Prostate gland (tissue), 2 donors: ENCODE data around the gene BABAM2. TPM values are rescaled to one million over a fixed set of nuclear protein-coding genes. Genes with fewer than 3 reads are reported as not detected.

ENCODE experiments used
- DNase-seq: peaks from one replicate; pipeline ENCODE4 v3.0.0-alpha.2; 2019; ENCODE audit warnings: low spot score
- H3K27ac ChIP-seq, 2 donors: fragments of 200-600 bp; sonication (generic); 2 replicates each; pipeline ENCODE4 v1.5.1; 2017 to 2019
- H3K27me3 ChIP-seq: fragments of 200-600 bp; sonication (generic); replicated peaks from 2 replicates; pipeline ENCODE4 v1.5.1; 2019; ENCODE audit not compliant: insufficient read depth
- H3K36me3 ChIP-seq, 2 donors: fragments of 200-600 bp; sonication (generic); 1 replicate in 1 of 2; 2 replicates in 1 of 2; pipeline versions ENCODE4 v1.5.1 to v1.8.1; 2017 to 2019
- H3K4me1 ChIP-seq: fragments of 200-600 bp; sonication (generic); replicated peaks from 2 replicates; pipeline ENCODE4 v1.5.1; 2019
- H3K4me3 ChIP-seq, 2 donors: fragments of 200-600 bp; sonication (generic); 2 replicates each; pipeline ENCODE4 v1.5.1; 2017 to 2019
- H3K9me3 ChIP-seq: fragments of 200-600 bp; sonication (generic); 2 replicates; pipeline ENCODE4 v1.5.1; 2017
- CTCF ChIP-seq, 4 experiments: fragments of 200-600 bp in 2 of 4; fragments of 450-650 bp in 2 of 4; sonication (generic) in 2 of 4; IDR thresholded peaks; 1 replicate in 3 of 4; 2 replicates in 1 of 4; pipeline ENCODE4 v1.5.1; 2016 to 2019; ENCODE audit warnings: antibody characterized with exemption in 4 of 4, mild to moderate bottlenecking in 2 of 4, moderate library complexity in 2 of 4
- POLR2A ChIP-seq: fragments of 450-650 bp; IDR thresholded peaks from one replicate; pipeline ENCODE4 v1.6.1; 2016; ENCODE audit warnings: antibody characterized with exemption, mild to moderate bottlenecking
- POLR2AphosphoS5 ChIP-seq: sonication (generic); formaldehyde crosslinking; IDR thresholded peaks from one replicate; pipeline ENCODE4 v1.6.1; 2017; ENCODE audit warnings: antibody characterized with exemption
- WGBS: methylation state at CpG from one replicate; pipeline ENCODE4 v1.1.5; 2018; 5-methylcytosine and 5-hydroxymethylcytosine counted together
- intact Hi-C: fragments of 100-400 bp; cut with DNase I; formaldehyde crosslinking; loops from one replicate; pipeline ENCODE4 v1.14.2; 2022
- total RNA-seq, 2 donors: library from RNA; depleted of rRNA; stranded (reverse); fragments of >200 nt; gene quantifications; one replicate each; pipeline ENCODE4 v1.1.0, GENCODE V29; 2016

Gene BABAM2
- total RNA-seq, 2 donors from 2014 or later = 35.8 to 37.3 TPM

DNA sequence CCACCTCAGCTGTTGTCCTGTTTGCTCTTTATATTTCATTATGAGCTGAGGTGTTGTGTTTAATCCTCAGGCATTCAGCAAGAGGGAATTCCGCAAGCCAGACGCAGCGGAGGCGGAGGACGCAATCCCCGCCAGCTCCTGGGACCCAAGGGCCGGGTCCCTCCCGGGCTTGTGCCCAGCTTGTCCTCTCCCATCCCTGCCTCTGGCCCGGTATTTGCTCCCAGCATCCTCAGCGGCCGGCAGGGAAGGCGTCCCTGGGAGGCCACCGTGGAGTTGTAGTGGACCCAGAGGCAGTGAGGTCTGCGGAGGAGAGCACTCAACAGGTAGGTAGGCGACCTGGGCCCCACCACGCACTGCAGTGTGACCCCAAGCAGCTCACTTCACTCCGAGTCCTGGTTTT, 459.7 kb downstream of the BABAM2 start:
- no peak for DNase-seq

DNA sequence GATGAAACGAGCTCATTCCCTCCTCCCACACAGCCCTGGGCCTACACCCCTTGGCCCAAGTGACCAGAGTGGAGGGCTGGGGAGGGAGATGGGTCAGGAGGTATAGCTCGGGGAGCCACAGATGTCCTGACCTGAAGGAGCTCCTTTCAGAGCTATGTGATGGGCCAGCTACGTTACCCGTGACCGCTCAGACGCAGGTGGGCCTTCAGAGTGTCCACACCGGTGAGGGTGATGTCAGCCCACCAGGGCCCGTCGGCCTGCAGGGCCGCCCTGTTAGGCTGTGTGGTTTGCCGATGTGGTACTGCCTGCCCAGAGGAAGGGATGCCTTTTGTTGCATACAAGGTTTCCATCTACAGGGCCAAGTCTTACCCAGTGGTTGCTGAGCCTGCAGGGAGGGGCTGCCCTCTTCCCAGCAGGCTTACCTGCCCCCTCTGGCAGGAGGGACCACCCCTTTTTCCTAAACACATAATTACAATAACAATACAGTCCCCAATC, 460.3 kb downstream of the BABAM2 start:
- 91% methylated on average over 11 of the region's 11 CpGs for WGBS
- no peaks in the 10 kb centered on the region for H3K9me3 ChIP-seq
- TF ChIP-seq CTCF (IDR thresholded peaks at IDR 0.05) = no peak
- no peak for TF ChIP-seq POLR2A
- TF ChIP-seq POLR2AphosphoS5 = no peak
- H3K27me3 ChIP-seq = no peaks in the 10 kb centered on the region
- H3K36me3 ChIP-seq = no peaks in the 10 kb centered on the region
- peaks cover 3% of the 10 kb centered on the region for H3K4me1 ChIP-seq
- H3K27ac ChIP-seq = no peak overlapping the region
- no peak overlapping the region for H3K4me3 ChIP-seq
- DNase-seq = no peak
- intact Hi-C loops = no loop called here

More for the DNA sequence above, 459.7 kb downstream of the BABAM2 start:
- Histone ChIP-seq H3K27ac (no peak overlapping the region), H3K9me3 (no peaks in the 10 kb centered on the region), H3K27me3 (no peaks in the 10 kb centered on the region), H3K4me1 (no peaks in the 10 kb centered on the region), H3K36me3 (no peaks in the 10 kb centered on the region), H3K4me3 (no peak overlapping the region)
- intact Hi-C loops = no loop called here
- TF ChIP-seq POLR2AphosphoS5 (no peak), POLR2A (no peak), CTCF (IDR thresholded peaks at IDR 0.05) (no peak)
- WGBS = 94% methylated on average over 17 of the region's 17 CpGs

GRCh38 chr2:28351621-28352020, 461.1 kb downstream of the BABAM2 start:
- H3K4me3 ChIP-seq = no peak overlapping the region
- no peaks in the 10 kb centered on the region for H3K27me3 ChIP-seq
- H3K4me1 ChIP-seq = peaks cover 11% of the 10 kb centered on the region
- DNase-seq = no peak
- H3K27ac ChIP-seq = no peak overlapping the region
- H3K9me3 ChIP-seq = no peaks in the 10 kb centered on the region
- intact Hi-C loops = no loop called here
- TF ChIP-seq CTCF (IDR thresholded peaks at IDR 0.05) (no peak), POLR2AphosphoS5 (no peak), POLR2A (no peak)
- 87% methylated on average over 5 of the region's 5 CpGs for WGBS
- H3K36me3 ChIP-seq = no peaks in the 10 kb centered on the region

DNA sequence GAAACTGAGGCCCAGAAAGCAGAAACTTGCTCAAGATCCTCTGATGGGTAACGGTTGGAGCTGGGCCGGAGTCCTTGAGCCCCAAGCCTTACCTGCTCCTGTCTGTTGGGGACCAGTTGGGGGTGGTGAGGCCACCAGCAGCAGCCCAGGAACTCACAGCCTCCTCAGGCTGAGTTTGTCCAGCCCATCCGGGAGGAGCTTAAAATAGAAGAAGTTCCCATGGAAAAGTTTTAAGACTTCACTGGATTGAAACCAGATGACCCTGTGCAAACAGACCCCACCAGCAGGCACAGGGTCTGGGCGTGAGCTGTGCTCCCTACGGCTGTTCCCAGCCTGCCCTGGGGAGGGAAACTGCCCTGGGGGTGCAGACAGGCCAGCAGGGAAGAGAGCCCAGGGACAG, 461.6 kb downstream of the BABAM2 start:
- TF ChIP-seq CTCF (IDR thresholded peaks at IDR 0.05) = no peak
- TF ChIP-seq POLR2AphosphoS5 = no peak
- TF ChIP-seq POLR2A = no peak
- intact Hi-C loops = no loop called here
- no peak for DNase-seq

DNA sequence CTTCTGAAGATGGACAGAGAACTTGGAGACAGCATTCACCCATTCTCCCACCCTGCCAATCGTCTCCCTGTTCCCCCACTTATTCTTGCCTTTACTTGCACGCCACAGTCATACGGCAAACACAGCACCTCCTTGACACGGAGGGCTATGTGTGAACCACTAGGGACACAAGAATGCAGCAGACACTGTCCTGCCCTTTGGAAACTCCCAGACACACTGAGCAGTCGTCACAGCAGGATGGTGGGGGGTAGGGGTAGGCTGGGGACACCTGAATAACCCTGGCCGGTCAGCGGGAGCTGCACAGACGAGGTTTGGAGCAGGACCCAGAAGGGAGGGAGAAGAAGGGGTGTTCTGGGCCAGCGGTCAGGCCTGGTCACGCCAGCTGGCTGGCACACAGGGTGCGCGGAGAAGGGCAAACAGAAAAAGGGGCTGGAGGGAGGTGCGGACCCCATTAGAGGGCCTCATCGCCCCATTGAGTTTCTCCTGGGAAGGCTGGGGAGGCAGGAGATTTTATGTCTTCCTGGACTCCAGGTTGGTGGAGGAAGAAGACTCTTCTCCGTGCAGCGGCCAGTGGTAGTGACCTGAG, 462.2 kb downstream of the BABAM2 start:
- Histone ChIP-seq H3K36me3 (no peaks in the 10 kb centered on the region), H3K27me3 (no peaks in the 10 kb centered on the region), H3K4me1 (peaks cover 12% of the 10 kb centered on the region), H3K27ac (no peak overlapping the region), H3K4me3 (no peak overlapping the region), H3K9me3 (no peaks in the 10 kb centered on the region)
- 84% methylated on average over 16 of the region's 16 CpGs for WGBS
- TF ChIP-seq CTCF (IDR thresholded peaks at IDR 0.05) (no peak), POLR2AphosphoS5 (no peak), POLR2A (no peak)
- no peak for DNase-seq
- intact Hi-C loops = no loop called here

More for the DNA sequence above, 461.6 kb downstream of the BABAM2 start:
- Histone ChIP-seq H3K4me3 (no peak overlapping the region), H3K4me1 (peaks cover 12% of the 10 kb centered on the region), H3K27me3 (no peaks in the 10 kb centered on the region), H3K27ac (no peak overlapping the region), H3K36me3 (no peaks in the 10 kb centered on the region), H3K9me3 (no peaks in the 10 kb centered on the region)
- WGBS = 76% methylated on average over 5 of the region's 5 CpGs
